ENCODE results near the gene NR5A2. TPM values are rescaled to one million over a fixed set of nuclear protein-coding genes. Genes with fewer than 3 reads are reported as not detected.

Gene NR5A2
- total RNA-seq, 4 donors from 2014 or later: 3.7 to 19.1 (median 11.3) TPM

GRCh38 chr1:200096774-200097173 is 69.3 kb downstream of the NR5A2 start:
- ATAC-seq (ENCODE audit: low FRiP score): no peak
- no peak for DNase-seq (ENCODE audit: low spot score)
- TF ChIP-seq, protein P1, sequence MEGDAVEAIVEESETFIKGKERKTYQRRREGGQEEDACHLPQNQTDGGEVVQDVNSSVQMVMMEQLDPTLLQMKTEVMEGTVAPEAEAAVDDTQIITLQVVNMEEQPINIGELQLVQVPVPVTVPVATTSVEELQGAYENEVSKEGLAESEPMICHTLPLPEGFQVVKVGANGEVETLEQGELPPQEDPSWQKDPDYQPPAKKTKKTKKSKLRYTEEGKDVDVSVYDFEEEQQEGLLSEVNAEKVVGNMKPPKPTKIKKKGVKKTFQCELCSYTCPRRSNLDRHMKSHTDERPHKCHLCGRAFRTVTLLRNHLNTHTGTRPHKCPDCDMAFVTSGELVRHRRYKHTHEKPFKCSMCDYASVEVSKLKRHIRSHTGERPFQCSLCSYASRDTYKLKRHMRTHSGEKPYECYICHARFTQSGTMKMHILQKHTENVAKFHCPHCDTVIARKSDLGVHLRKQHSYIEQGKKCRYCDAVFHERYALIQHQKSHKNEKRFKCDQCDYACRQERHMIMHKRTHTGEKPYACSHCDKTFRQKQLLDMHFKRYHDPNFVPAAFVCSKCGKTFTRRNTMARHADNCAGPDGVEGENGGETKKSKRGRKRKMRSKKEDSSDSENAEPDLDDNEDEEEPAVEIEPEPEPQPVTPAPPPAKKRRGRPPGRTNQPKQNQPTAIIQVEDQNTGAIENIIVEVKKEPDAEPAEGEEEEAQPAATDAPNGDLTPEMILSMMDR (IDR thresholded peaks at IDR 0.05): no peak

- no peak for ATAC-seq (ENCODE audit: low FRiP score)
Observed at GRCh38 chr1:200099040-200099439, 71.5 kb downstream of the NR5A2 start.

GRCh38 chr1:200103966-200104583 is 76.6 kb downstream of the NR5A2 start:
- no peak for ATAC-seq (ENCODE audit: low FRiP score)
- TF ChIP-seq, protein P1 (IDR thresholded peaks at IDR 0.05): no peak

More at GRCh38 chr1:200099040-200099439, 71.5 kb downstream of the NR5A2 start:
- no peak for DNase-seq (ENCODE audit: low spot score)
- TF ChIP-seq, protein P1 (IDR thresholded peaks at IDR 0.05): no peak

DNA sequence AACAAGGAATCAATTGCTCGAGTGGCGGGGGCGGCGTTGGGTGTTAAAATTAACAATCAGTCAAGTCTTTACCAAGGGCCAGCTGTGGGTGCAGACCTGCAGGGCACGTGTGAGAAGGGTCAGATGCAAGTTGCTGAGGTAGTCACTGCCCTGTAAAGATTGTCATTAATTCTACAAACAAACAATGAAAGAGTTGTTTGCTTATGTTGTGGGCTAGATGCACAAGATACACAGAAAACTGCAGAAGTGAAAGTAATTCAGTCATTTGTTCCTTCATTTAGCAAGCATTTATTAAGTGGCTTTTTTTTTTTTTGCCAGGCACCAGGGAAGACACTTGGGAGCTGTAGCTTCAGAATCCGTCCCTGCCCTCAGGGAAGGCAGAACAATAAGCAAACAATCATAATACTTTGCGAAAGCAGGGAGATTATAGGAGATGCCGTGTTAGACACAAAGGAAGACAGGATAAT is 79.5 kb downstream of the NR5A2 start:
- TF ChIP-seq, protein P1 (IDR thresholded peaks at IDR 0.05): no peak
- ATAC-seq (ENCODE audit: low FRiP score) (no peak), DNase-seq (ENCODE audit: low spot score) (no peak)

More at GRCh38 chr1:200103966-200104583, 76.6 kb downstream of the NR5A2 start:
- DNase-seq (ENCODE audit: low spot score): no peak

GRCh38 chr1:200108659-200109058 is 81.1 kb downstream of the NR5A2 start:
- DNase-seq (ENCODE audit: low spot score) (no peak), ATAC-seq (ENCODE audit: low FRiP score) (no peak)
- TF ChIP-seq, protein P1 (IDR thresholded peaks at IDR 0.05): no peak

- ATAC-seq (ENCODE audit: low FRiP score) (no peak), DNase-seq (ENCODE audit: low spot score) (no peak)
- TF ChIP-seq, protein P1 (IDR thresholded peaks at IDR 0.05): no peak
Observed at GRCh38 chr1:200112290-200112689, 84.8 kb downstream of the NR5A2 start.

- DNase-seq (ENCODE audit: low spot score): no peak
- ATAC-seq (ENCODE audit: low FRiP score): no peak
- TF ChIP-seq, protein P1 (IDR thresholded peaks at IDR 0.05): no peak
Observed at GRCh38 chr1:200115532-200115931, 88.0 kb downstream of the NR5A2 start.
